Forelimb muscle (tissue), 1 donor: ENCODE data around the gene ZFC3H1. TPM values are rescaled to one million over a fixed set of nuclear protein-coding genes. Genes with fewer than 3 reads are reported as not detected.
"Not testable (repeated sequence)": the region's sequence is repeated elsewhere in the genome, so short reads cannot be mapped to it uniquely, and the experiment has no call there.

Source experiments
- DNase-seq: peaks from one replicate; pipeline ENCODE4 v3.0.0-alpha.2; 2013; ENCODE audit warnings: low read depth
- polyA plus RNA-seq: library from polyadenylated mRNA; unstranded; fragments of 120-200 nt; gene quantifications from one replicate; pipeline ENCODE4 v1.2.1, GENCODE V29; 2013; ENCODE audit not compliant: insufficient read length

The ZFC3H1 gene
- polyA plus RNA-seq, result 40.4 TPM

- DNase-seq, result peak; percentile 100
Observed at GRCh38 chr12:71663561-71664410, at the start of gene ZFC3H1, which contains the start of gene THAP2. ZFC3H1 (minus strand) TSS chr12:71663848; CDS start chr12:71663610, 238 bp downstream. THAP2 (plus strand) TSS chr12:71664301; CDS start chr12:71664510, 209 bp downstream.

- DNase-seq, result no peak
Observed at GRCh38 chr12:71710276-71711125, 46.9 kb upstream of the ZFC3H1 start.

GRCh38 chr12:71708658-71709057 is 45.0 kb upstream of the ZFC3H1 start:
- no peak for DNase-seq

GRCh38 chr12:71704920-71705319 is 41.3 kb upstream of the ZFC3H1 start:
- DNase-seq, result no peak

- DNase-seq, result no peak
Observed at GRCh38 chr12:71703206-71703605, 39.6 kb upstream of the ZFC3H1 start.

GRCh38 chr12:71702590-71702989 is 38.9 kb upstream of the ZFC3H1 start:
- no peak for DNase-seq

- not testable (repeated sequence) for DNase-seq
Observed at GRCh38 chr12:71702181-71702580, 38.5 kb upstream of the ZFC3H1 start.

- DNase-seq, result no peak
Observed at GRCh38 chr12:71695782-71696181, 32.1 kb upstream of the ZFC3H1 start.

GRCh38 chr12:71694099-71694820 is 30.6 kb upstream of the ZFC3H1 start:
- no peak for DNase-seq

- DNase-seq, result not testable (repeated sequence)
Observed at GRCh38 chr12:71693651-71694050, 30.0 kb upstream of the ZFC3H1 start.

- DNase-seq, result no peak
Observed at GRCh38 chr12:71693126-71693525, 29.5 kb upstream of the ZFC3H1 start.

- DNase-seq, result no peak
Observed at GRCh38 chr12:71691504-71692129, 28.0 kb upstream of the ZFC3H1 start.

- no peak for DNase-seq
Observed at GRCh38 chr12:71688961-71689570, 25.4 kb upstream of the ZFC3H1 start.

- DNase-seq, result not testable (repeated sequence)
Observed at GRCh38 chr12:71687172-71687571, 23.5 kb upstream of the ZFC3H1 start.

GRCh38 chr12:71686658-71687025 is 23.0 kb upstream of the ZFC3H1 start:
- DNase-seq, result no peak

- peak; percentile 73 for DNase-seq
Observed at GRCh38 chr12:71685914-71686657, 22.4 kb upstream of the ZFC3H1 start, which contains the start of gene TMEM19. TMEM19 (plus strand) TSS chr12:71686082; CDS start chr12:71686681, 599 bp downstream.

GRCh38 chr12:71685312-71685906 is 21.8 kb upstream of the ZFC3H1 start:
- no peak for DNase-seq

GRCh38 chr12:71684081-71684480 is 20.4 kb upstream of the ZFC3H1 start:
- DNase-seq, result no peak

- no peak for DNase-seq
Observed at GRCh38 chr12:71683633-71684032, 20.0 kb upstream of the ZFC3H1 start.

GRCh38 chr12:71682466-71682865 is 18.8 kb upstream of the ZFC3H1 start:
- DNase-seq, result no peak
